PC-9 (cell line): ENCODE data around the gene LMNTD2.

ENCODE experiments used
- CTCF ChIP-seq: fragments of 200-600 bp; sonication (generic); conservative IDR thresholded peaks from 2 replicates; pipeline ENCODE4 v1.6.1; 2017; ENCODE audit warnings: mixed run types, antibody characterized with exemption, mild to moderate bottlenecking, moderate library complexity
- EZH2 ChIP-seq: fragments of 200-600 bp; sonication (generic); IDR thresholded peaks from 2 replicates; pipeline ENCODE4 v1.8.0; 2017; ENCODE audit warnings: antibody characterized with exemption, low read depth

GRCh38 chr11:515131-515530 lies 45.4 kb downstream of the LMNTD2 start:
- TF ChIP-seq CTCF (no peak), EZH2 (no peak)
